ENCODE measurements around the gene SLC26A1.

DNA sequence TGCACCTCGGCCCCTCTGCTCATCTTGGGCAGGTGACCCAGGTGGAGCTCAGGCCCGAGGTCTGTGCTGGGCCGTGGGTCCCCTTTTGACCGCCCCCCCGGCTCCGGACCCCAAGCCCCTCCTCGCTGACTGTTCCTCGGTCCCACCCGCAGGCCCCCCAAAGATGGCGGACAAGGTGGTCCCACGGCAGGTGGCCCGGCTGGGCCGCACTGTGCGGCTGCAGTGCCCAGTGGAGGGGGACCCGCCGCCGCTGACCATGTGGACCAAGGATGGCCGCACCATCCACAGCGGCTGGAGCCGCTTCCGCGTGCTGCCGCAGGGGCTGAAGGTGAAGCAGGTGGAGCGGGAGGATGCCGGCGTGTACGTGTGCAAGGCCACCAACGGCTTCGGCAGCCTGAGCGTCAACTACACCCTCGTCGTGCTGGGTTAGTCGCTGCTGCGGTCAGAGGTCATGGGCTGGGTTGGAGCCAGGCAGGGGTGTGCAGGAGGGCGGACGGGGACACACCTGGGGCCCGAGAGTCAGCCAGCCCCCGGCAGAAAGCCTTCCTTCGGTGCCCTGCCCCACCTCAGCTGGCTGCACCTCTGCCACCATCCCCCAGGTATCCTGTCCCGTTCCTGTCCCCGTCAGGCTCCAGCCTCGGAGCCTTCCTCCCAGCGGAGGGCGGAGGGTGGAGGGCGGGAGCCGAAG, 29.0 kb upstream of the SLC26A1 start:
- TF ChIP-seq TAF1 (IDR thresholded peaks at IDR 0.05; ENCODE audit: low read depth) (no peak), REST (IDR thresholded peaks at IDR 0.05; ENCODE audit: low read depth) (no peak), EGR1 (IDR thresholded peaks at IDR 0.05) (no peak), RAD21 (IDR thresholded peaks at IDR 0.05; ENCODE audit: low read depth) (no peak), EP300 (IDR thresholded peaks at IDR 0.05; ENCODE audit: borderline replicate concordance) (no peak), CREB1 (IDR thresholded peaks at IDR 0.05; ENCODE audit: low read depth) (no peak), ZBTB7A (IDR thresholded peaks at IDR 0.05; ENCODE audit: low read depth) (no peak), TCF12 (IDR thresholded peaks at IDR 0.05; ENCODE audit: low read depth) (no peak), YY1 (IDR thresholded peaks at IDR 0.05; ENCODE audit: low read depth) (no peak), FOXM1 (IDR thresholded peaks at IDR 0.05; ENCODE audit: borderline replicate concordance, low read depth) (no peak), CEBPB (IDR thresholded peaks at IDR 0.05) (no peak), TEAD4 (IDR thresholded peaks at IDR 0.05) (no peak)
- TF ChIP-seq, protein P1, sequence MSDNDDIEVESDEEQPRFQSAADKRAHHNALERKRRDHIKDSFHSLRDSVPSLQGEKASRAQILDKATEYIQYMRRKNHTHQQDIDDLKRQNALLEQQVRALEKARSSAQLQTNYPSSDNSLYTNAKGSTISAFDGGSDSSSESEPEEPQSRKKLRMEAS (IDR thresholded peaks at IDR 0.05) = no peak

Measured in Ishikawa (cell line).